GM12878 (cell line): ENCODE results near the gene PPP1R12A.

Experiments
- PKNOX1 ChIP-seq: fragments of 450-650 bp; IDR thresholded peaks from 2 replicates; pipeline ENCODE4 v1.6.1; 2016; ENCODE audit warnings: mild to moderate bottlenecking
- POLR2AphosphoS5 ChIP-seq: IDR thresholded peaks from 2 replicates; pipeline ENCODE4 v1.6.1; 2011; ENCODE audit warnings: mild to moderate bottlenecking, low read length, inconsistent platforms
- TCF12 ChIP-seq: IDR thresholded peaks from 2 replicates; pipeline ENCODE4 v1.6.1; 2011; ENCODE audit warnings: low read depth, mild to moderate bottlenecking, low read length

GRCh38 chr12:79895071-79895470, 39.8 kb downstream of the PPP1R12A start:
- TF ChIP-seq PKNOX1 (no peak), POLR2AphosphoS5 (no peak), TCF12 (no peak)
